GOT3 (cell line): ENCODE results near the gene FHAD1.
"Not testable (repeated sequence)": the region's sequence is repeated elsewhere in the genome, so short reads cannot be mapped to it uniquely, and the experiment has no call there.

Experiments
- DNase-seq: peaks from one replicate; lab custom pipeline; 2025; ENCODE audit warnings: mixed read lengths; lab: John Stamatoyannopoulos, UW

FHAD1 gene

DNA sequence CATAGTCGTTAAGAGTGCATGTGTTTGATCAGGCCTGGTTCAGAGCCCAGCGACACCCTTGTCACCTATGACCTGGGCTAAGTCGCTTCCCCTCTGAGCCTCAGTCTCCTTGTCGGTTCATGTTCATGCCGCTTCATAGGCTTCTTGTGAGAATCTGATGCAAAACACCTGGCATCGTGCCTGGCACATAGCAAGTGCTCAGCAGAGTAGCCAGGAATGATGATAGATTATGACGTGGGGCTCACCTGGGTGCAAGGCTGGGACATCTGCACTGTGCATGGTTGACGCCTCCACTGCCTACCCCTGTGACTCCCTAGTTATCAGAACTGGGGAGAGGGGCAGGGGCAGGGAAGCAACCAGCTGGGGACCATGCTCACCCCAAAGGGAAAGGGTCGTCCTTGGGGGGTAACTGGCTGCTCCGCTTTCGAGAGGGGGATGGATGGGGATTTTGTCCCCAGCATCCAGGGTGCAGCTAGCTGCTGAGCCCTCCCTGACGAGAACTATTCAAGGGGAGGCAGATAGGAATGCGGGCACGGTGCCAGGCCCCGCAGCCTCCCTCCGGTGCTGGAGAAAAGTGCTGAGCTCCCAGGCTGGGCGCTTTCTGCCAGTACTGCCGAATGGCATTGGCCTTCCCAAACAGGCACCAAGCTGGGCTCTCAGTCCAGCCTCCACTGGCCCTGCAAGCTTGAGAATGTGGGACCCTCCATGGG, 171.9 kb downstream of the FHAD1 start:
- DNase-seq, result no peak

DNA sequence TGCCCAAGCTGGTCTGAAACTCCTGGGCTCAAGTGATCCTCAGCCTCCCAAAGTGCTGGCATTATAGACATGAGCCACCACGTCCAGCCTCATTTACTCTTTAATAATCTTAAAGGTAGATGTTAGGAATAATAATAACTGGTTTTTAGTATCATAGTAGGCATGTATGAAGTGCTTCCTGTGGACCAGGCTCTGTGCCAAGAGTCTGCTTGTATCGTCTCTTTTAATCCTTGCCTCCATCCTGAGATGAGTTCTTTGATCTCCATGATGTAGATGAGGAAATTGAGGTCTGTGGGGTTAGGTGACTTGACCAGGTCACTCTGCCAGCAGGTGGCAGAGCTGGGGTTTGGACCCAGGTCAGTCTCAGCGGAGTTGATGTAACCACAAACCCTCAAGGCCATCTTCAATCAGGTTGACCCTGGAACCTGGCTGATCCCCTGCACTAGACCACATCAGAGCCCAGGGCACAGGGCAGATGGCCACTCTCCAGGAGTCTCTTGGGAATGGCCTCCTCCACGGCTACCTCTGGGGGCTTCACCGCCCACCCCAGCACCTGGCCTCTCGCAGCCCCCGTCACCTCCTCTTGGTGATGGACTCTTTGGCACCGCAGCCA, 173.9 kb downstream of the FHAD1 start:
- no peak for DNase-seq

DNA sequence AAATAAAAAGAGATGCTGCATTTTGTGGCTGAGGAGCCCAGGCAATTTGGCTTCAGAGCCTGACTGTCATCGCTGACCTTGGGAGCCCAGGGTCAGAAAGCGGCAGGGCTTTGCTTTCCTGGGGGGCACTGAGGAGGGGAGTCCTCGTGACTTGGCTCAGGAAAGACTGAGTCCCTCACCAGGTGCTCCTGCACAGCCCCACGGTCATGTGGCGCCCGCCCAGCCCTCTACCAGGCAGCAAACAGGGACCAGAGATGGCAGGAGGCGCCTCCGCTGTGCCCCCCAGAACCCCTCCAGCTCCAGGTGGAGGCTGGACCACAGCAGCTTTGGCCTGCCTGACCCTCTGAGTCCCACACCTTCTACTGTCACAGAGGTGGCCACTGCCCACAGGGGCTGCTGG, 175.8 kb downstream of the FHAD1 start:
- no peak for DNase-seq

GRCh38 chr1:15423355-15424077, 176.5 kb downstream of the FHAD1 start:
- no peak for DNase-seq

DNA sequence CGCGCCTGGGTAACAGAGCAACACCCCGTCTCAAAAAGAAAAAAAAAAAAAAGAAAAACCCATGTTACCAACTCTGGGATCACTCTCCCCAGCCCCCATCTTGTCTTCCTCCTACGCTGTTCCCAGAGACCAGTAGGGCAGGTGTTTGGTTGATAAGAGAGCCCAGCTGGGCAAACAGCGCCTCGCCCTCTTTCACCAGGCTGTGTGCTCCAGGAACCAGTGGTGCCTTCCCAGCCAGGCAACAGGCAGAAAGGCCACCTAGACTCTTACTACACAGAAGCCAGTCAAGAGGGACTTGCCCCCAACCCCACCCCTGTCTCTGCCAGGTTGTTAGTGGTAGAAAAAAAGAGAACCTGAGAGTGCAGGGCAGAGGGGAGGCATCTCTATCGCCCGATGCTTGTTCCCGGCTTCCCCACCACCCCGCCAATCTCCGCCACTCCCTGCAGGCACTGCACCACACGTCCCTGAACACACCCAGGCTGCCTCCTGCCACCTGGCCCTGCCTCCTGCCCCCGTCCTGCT, 177.2 kb downstream of the FHAD1 start:
- DNase-seq, result no peak

DNA sequence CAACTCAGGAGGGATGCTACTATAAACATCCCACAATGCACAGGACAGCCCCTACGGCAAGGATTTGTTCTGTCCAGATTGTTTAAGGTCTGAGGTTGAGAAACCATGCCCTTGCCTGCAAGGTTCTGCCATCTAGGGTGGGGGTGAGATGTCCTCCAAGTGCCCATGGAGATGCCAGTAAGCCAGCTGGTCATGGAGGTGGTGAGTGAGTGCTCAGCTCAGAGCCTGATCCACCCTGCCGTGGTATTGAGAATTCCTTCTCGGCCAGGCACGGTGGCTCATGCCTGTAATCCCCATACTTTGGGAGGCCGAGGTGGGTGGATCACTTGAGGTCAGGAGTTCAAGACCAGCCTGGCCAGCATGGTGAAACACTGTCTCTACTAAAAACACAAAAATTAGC, 178.0 kb downstream of the FHAD1 start:
- DNase-seq, result no peak

DNA sequence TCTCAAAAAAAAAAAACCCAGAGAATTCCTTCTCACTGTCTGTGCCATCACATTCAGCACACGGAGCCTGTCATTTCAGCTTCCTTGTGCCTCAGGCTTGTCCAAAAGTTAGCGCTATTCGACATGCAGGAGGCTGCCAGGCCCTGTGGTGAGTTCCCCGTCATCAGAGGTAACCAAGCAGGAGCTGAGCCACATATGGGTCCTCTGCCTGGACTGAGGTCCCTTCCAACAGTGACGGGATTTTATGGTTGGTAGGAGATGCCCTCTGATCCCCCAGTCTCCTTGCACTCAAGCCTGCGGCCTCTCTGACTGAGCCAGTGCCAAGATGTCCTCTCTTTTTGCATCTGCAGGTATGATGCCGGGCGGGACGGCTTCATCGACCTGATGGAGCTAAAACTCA, 178.5 kb downstream of the FHAD1 start:
- DNase-seq, result no peak

GRCh38 chr1:15425958-15426357, 178.9 kb downstream of the FHAD1 start:
- DNase-seq, result no peak

- no peak for DNase-seq
Measured at GRCh38 chr1:15426492-15427279, 179.7 kb downstream of the FHAD1 start.

- no peak for DNase-seq
Measured at GRCh38 chr1:15427280-15427666, 180.2 kb downstream of the FHAD1 start.

- not testable (repeated sequence) for DNase-seq
Measured at GRCh38 chr1:15428252-15428651, 181.2 kb downstream of the FHAD1 start.

DNA sequence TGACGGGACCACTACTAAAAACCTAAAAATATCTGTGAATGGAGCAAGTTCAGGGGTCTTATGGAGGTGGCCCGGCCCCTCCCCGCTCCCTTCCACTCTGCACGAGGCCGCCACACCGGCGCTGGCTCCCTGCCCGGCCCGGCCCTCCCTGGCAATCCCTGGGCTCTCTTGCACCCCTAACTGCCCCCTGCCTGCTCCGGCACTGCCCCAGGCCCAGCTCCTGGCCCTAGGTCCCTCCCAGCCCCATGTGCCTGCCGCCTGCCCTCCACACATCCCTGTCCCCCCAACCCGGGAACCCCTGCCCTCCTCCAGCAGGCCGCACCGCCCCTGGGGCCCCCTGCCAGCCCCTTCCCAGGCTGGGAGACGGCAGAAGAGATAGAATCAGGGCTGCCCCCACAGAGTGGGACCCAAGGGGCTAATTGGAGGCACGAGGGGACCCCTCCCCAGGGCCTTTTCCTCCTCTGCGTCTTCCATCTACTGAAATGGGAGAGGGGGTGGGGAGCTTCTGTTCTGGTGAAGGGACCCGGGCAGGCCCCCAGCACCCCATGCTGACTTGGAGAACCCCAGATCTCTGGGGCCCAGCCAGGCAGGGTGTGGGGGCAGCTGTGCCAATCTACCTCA, 181.9 kb downstream of the FHAD1 start:
- DNase-seq, result no peak

GRCh38 chr1:15429701-15430149, 182.7 kb downstream of the FHAD1 start:
- DNase-seq, result no peak

GRCh38 chr1:15430787-15431570, 184.0 kb downstream of the FHAD1 start:
- no peak for DNase-seq

- DNase-seq, result no peak
Measured at GRCh38 chr1:15431571-15431948, 184.5 kb downstream of the FHAD1 start.

DNA sequence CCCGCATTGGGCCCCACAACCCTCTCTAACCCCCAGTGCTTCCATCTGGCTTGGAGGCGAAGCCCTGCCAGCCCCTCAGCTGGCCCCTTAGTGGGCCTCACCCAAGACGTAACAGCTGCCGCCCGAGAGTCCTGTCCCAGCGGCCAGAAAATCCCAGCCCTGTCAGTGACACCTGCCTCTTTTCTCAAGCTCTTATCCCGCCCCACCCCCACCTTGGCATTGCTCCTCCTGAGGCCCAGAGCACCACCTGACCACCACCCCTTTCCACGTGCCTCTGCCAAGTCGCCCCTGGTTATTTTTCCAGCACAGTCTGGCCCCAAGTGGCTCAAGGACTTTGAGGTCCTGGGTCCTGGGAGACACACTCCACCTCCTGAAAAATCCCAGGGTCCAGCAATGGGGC, 185.3 kb downstream of the FHAD1 start:
- DNase-seq, result no peak

GRCh38 chr1:15433471-15433870, 186.4 kb downstream of the FHAD1 start:
- DNase-seq, result no peak

DNA sequence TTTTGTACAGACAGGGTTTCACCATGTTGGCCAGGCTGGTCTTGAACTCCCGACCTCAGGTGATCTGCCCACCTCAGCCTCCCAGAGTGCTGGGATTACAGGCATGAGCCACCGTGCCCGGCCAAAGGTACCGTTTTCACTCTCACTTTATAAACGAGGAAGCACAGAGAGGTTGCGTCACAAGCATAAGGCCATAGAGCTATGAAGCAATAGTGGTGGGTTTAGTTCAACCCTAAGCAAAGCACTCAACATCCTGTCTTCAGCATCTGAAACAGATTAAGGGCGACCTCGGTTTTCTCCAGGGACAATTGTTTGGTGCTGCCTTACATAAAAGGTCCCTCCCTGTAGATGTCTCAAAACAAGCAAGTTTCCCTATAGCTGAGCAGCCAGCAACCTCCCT, 187.7 kb downstream of the FHAD1 start:
- DNase-seq, result not testable (repeated sequence)

- no peak for DNase-seq
Measured at GRCh38 chr1:15435239-15436077, 188.4 kb downstream of the FHAD1 start.

DNA sequence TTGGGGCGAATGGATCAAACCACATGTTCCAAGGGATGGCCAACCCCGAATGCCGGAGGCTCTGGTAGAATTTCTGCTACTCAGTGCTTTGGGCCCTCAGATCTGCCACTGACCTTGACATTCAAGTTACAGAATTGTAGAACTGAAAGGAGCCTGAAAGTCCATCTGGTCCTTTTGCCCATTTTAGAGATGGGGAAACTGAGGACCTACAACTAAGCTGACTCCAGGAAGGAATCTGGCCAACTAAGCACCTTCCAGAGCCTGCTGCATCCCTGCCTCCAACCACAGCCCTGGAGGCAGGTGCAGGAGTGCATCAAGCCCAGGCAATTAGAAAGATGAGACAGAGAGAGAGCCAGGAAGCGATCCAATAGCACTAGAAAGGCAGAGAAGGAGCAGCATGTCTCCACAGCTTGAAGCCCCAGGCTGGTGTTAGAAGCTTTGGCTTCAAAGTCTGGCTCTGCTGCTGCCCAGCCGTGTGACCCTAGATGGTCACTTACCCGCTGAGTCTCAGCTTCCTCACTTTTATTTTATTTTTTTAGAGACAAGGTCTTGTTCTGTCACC, 189.9 kb downstream of the FHAD1 start:
- no peak for DNase-seq
